ENCODE results near the gene TMEM167B. TPM values are rescaled to one million over a fixed set of nuclear protein-coding genes. Genes with fewer than 3 reads are reported as not detected.
"Not testable (repeated sequence)": the region's sequence is repeated elsewhere in the genome, so short reads cannot be mapped to it uniquely, and the experiment has no call there.

TMEM167B gene
- total and polyA plus RNA-seq, 5 donors from 2014 or later = 29.3 to 69.7 (median 37.2) TPM

DNA sequence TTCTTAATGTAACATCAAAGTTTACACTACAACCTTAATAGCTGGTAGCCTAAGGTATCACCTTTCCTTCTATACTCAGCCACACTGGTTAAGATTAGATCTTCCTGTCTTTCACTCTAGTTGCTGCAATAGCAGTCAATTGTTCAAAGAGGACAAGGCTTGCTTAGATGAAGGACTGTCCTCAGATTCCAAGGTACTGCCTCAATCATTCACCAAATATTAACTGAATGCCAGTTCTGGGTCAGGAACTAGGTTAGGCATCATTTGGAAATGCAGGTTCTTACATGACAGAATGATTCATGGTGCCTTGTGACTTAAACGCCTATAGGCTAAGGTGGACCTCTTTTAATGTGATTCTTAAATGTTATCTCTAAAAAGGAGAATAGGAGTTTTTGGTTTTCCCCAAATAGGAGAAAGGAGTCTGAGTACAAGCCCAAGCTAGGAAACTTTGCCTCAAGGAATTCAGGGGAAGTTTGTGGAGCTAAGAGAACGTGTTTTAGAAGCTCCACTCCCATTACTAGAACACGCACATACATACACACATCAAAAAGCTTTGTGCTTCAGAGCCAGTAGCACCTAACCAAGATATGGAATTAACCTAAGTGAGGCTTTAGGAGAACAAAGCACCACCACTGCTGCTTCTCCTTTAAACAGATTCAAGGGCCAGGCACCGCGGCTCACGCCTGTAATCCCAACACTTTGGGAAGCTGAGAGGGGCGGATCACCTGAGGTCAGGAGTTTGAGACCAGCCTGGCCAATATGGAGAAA lies 40.2 kb upstream of the TMEM167B start:
- no peak overlapping the region for H3K27ac Mint-ChIP-seq
- peaks cover 8% of the 10 kb centered on the region for H3K27me3 Mint-ChIP-seq
- Histone ChIP-seq H3K36me3 (ENCODE audit: control insufficient read depth, insufficient read depth, low read length) (no peaks in the 10 kb centered on the region), H3K4me3 (ENCODE audit: low read depth, low read length) (no peak overlapping the region), H3K27me3 (ENCODE audit: control insufficient read depth, insufficient read depth, low read length) (no peaks in the 10 kb centered on the region), H3K9me3 (ENCODE audit: control insufficient read depth in 2 of 2, low read length in 2 of 2) (no peaks in the 10 kb centered on the region), H3K4me1 (ENCODE audit: control insufficient read depth, insufficient read depth, low read length, poor library complexity, severe bottlenecking) (no peaks in the 10 kb centered on the region), H3K27ac (ENCODE audit: insufficient read depth, low read length, poor library complexity, severe bottlenecking) (no peak overlapping the region)
- peaks cover 0 to 7% (median 0%) of the 10 kb centered on the region in 7 donors for H3K9me3 Mint-ChIP-seq
- ATAC-seq (ENCODE audit: low read depth in 2 of 2) = no peak
- H3K4me3 Mint-ChIP-seq = no peak overlapping the region
- H3K4me1 Mint-ChIP-seq = no peaks in the 10 kb centered on the region
- H3K36me3 Mint-ChIP-seq = no peaks in the 10 kb centered on the region
- DNase-seq = no peak

DNA sequence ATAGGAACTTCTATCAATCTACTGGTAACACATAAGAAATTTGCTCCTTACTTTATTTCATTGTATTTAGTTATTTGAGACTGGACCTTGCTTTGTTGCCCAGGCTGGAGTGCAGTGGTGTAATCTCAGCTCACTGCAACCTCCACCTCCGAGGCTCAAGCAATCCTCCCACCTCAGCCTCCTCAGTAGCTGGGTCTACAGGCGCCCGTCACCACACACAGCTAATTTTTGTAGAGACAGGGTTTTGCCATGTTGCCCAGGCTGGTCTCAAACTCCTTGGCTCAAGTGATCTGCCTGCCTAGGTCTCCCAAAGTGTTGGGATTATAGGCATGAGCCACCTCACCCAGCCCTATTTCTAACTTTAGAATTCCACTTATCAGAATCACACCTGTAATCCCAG lies 38.4 kb upstream of the TMEM167B start:
- not testable (repeated sequence) for H3K4me1 Mint-ChIP-seq; H3K36me3 ChIP-seq (ENCODE audit: control insufficient read depth, insufficient read depth, low read length); H3K27ac Mint-ChIP-seq; H3K27me3 Mint-ChIP-seq; ATAC-seq (ENCODE audit: low read depth in 2 of 2); H3K27me3 ChIP-seq (ENCODE audit: control insufficient read depth, insufficient read depth, low read length); DNase-seq; H3K9me3 ChIP-seq (ENCODE audit: control insufficient read depth in 2 of 2, low read length in 2 of 2); H3K27ac ChIP-seq (ENCODE audit: insufficient read depth, low read length, poor library complexity, severe bottlenecking); H3K4me1 ChIP-seq (ENCODE audit: control insufficient read depth, insufficient read depth, low read length, poor library complexity, severe bottlenecking); H3K9me3 Mint-ChIP-seq; H3K4me3 ChIP-seq (ENCODE audit: low read depth, low read length); H3K36me3 Mint-ChIP-seq
- peak overlapping the region in 1 of 4 donors; percentile 81 for H3K4me3 Mint-ChIP-seq

DNA sequence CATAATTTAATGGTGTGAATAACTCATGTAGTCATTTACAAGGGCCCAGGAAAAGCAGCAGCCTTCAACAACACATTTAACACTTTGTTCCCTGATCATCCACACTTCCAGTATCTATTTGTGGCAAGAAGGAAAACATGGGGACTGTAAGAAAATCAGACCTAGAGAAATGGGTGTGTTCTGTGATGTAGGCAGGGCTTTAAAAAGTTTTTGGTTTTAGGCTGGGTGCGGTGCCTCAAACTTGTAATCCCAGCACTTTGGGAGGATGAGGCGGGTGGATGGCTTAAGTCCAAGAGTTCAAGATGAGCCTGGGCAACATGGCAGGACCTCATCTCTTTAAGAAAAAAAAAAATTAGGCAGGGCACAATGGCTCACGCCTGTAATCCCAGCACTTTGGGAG lies 34.5 kb upstream of the TMEM167B start:
- Mint-ChIP-seq H3K4me3 (no peak overlapping the region), H3K9me3 (peaks cover 0 to 4% (median 0%) of the 10 kb centered on the region in 7 donors), H3K4me1 (no peaks in the 10 kb centered on the region), H3K27ac (no peak overlapping the region), H3K36me3 (no peaks in the 10 kb centered on the region), H3K27me3 (no peaks in the 10 kb centered on the region)
- no peaks in the 10 kb centered on the region for H3K4me1 ChIP-seq (ENCODE audit: control insufficient read depth, insufficient read depth, low read length, poor library complexity, severe bottlenecking)
- H3K27me3 ChIP-seq (ENCODE audit: control insufficient read depth, insufficient read depth, low read length) = no peaks in the 10 kb centered on the region
- no peak overlapping the region for H3K4me3 ChIP-seq (ENCODE audit: low read depth, low read length)
- no peaks in the 10 kb centered on the region for H3K9me3 ChIP-seq (ENCODE audit: control insufficient read depth in 2 of 2, low read length in 2 of 2)
- ATAC-seq (ENCODE audit: low read depth in 2 of 2) (no peak), DNase-seq (no peak)
- H3K27ac ChIP-seq (ENCODE audit: insufficient read depth, low read length, poor library complexity, severe bottlenecking) = no peak overlapping the region
- H3K36me3 ChIP-seq (ENCODE audit: control insufficient read depth, insufficient read depth, low read length) = no peaks in the 10 kb centered on the region

DNA sequence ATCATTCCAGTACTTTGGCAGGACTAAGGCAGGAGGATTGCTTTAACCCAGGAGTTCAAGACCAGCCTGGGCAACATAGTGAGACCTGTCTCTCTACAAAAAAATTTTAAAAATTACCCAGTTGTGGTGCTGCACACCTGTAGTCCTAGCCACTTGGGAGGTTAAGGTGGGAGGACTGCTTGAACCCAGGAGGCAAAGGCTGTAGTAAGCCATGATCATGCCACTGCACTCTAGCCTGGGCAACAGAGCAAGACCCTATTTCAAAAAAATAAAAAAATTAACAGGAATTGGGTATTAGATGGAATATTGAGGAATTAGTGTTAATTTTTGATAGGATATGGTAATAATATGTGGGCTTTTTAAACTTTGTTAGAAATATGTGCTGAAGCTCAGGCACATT lies 31.5 kb upstream of the TMEM167B start:
- ATAC-seq (ENCODE audit: low read depth in 2 of 2) (no peak), DNase-seq (no peak)
- no peaks in the 10 kb centered on the region for H3K27me3 ChIP-seq (ENCODE audit: control insufficient read depth, insufficient read depth, low read length)
- H3K36me3 ChIP-seq (ENCODE audit: control insufficient read depth, insufficient read depth, low read length) = peaks cover 10% of the 10 kb centered on the region
- H3K4me3 ChIP-seq (ENCODE audit: low read depth, low read length) = no peak overlapping the region
- H3K27ac ChIP-seq (ENCODE audit: insufficient read depth, low read length, poor library complexity, severe bottlenecking) = no peak overlapping the region
- no peak overlapping the region for H3K4me3 Mint-ChIP-seq
- H3K36me3 Mint-ChIP-seq = peaks cover under 1% of the 10 kb centered on the region
- H3K4me1 Mint-ChIP-seq = no peaks in the 10 kb centered on the region
- no peaks in the 10 kb centered on the region for H3K27me3 Mint-ChIP-seq
- H3K27ac Mint-ChIP-seq = no peak overlapping the region
- no peaks in the 10 kb centered on the region for H3K4me1 ChIP-seq (ENCODE audit: control insufficient read depth, insufficient read depth, low read length, poor library complexity, severe bottlenecking)
- no peaks in the 10 kb centered on the region for H3K9me3 ChIP-seq (ENCODE audit: control insufficient read depth in 2 of 2, low read length in 2 of 2)
- H3K9me3 Mint-ChIP-seq = peaks cover 0 to 1% (median 0%) of the 10 kb centered on the region in 7 donors

DNA sequence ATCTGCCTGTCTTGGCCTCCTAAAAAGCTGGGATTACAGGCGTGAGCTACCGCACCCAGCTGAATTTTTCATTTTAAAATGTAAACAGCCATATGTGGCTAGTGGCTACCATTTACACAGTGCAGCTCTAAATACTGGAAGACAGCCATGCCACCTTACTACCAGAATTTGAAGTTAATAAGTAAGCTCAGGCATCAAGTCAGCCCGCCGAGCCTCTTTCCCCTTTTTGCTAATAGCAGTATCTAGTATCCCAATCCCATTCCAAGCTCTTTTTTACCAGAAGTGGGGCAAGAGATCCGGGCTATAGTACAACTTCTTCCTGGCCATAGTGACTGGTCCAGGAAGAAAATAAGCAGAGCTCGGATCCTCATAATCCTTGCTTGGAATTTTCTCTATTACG lies 29.9 kb upstream of the TMEM167B start:
- no peak overlapping the region for H3K27ac Mint-ChIP-seq
- no peak overlapping the region for H3K4me3 ChIP-seq (ENCODE audit: low read depth, low read length)
- H3K27me3 ChIP-seq (ENCODE audit: control insufficient read depth, insufficient read depth, low read length) = no peaks in the 10 kb centered on the region
- H3K9me3 ChIP-seq (ENCODE audit: control insufficient read depth in 2 of 2, low read length in 2 of 2) = no peaks in the 10 kb centered on the region
- H3K9me3 Mint-ChIP-seq = peaks cover 0 to 1% (median 0%) of the 10 kb centered on the region in 7 donors
- no peaks in the 10 kb centered on the region for H3K27me3 Mint-ChIP-seq
- ATAC-seq (ENCODE audit: low read depth in 2 of 2) = no peak
- H3K36me3 ChIP-seq (ENCODE audit: control insufficient read depth, insufficient read depth, low read length) = peaks cover 20% of the 10 kb centered on the region
- H3K4me1 ChIP-seq (ENCODE audit: control insufficient read depth, insufficient read depth, low read length, poor library complexity, severe bottlenecking) = no peaks in the 10 kb centered on the region
- peaks cover 11% of the 10 kb centered on the region for H3K36me3 Mint-ChIP-seq
- H3K4me1 Mint-ChIP-seq = no peaks in the 10 kb centered on the region
- H3K4me3 Mint-ChIP-seq = no peak overlapping the region
- DNase-seq = no peak
- H3K27ac ChIP-seq (ENCODE audit: insufficient read depth, low read length, poor library complexity, severe bottlenecking) = no peak overlapping the region

DNA sequence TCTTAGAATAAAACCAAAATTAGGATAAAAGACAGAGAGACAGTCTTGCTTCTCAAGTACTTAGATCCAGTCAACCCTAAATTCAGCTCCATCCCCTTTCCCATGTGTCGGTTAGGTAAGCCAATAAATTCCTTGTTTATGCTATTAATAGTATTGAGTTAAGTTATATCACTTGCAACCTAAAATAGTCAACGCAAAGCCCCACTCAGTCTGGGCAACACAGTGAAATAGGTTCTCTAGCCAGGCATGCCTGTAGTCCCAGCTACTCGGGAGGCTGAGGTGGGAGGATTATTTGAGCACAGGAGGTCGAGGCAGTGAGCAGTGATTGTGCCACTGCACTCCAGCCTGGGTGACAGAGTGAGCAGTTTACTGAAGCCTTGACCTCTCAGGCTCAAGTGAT lies 29.4 kb upstream of the TMEM167B start:
- ATAC-seq (ENCODE audit: low read depth in 2 of 2) (no peak), DNase-seq (no peak)
- no peaks in the 10 kb centered on the region for H3K4me1 ChIP-seq (ENCODE audit: control insufficient read depth, insufficient read depth, low read length, poor library complexity, severe bottlenecking)
- H3K27ac Mint-ChIP-seq = no peak overlapping the region
- H3K36me3 Mint-ChIP-seq = peaks cover 11% of the 10 kb centered on the region
- H3K27ac ChIP-seq (ENCODE audit: insufficient read depth, low read length, poor library complexity, severe bottlenecking) = no peak overlapping the region
- H3K4me1 Mint-ChIP-seq = no peaks in the 10 kb centered on the region
- no peaks in the 10 kb centered on the region for H3K27me3 ChIP-seq (ENCODE audit: control insufficient read depth, insufficient read depth, low read length)
- H3K4me3 ChIP-seq (ENCODE audit: low read depth, low read length) = no peak overlapping the region
- no peaks in the 10 kb centered on the region for H3K9me3 ChIP-seq (ENCODE audit: control insufficient read depth in 2 of 2, low read length in 2 of 2)
- no peak overlapping the region for H3K4me3 Mint-ChIP-seq
- H3K27me3 Mint-ChIP-seq = no peaks in the 10 kb centered on the region
- H3K36me3 ChIP-seq (ENCODE audit: control insufficient read depth, insufficient read depth, low read length) = peaks cover 21% of the 10 kb centered on the region
- H3K9me3 Mint-ChIP-seq = peaks cover 0 to 1% (median 0%) of the 10 kb centered on the region in 7 donors

DNA sequence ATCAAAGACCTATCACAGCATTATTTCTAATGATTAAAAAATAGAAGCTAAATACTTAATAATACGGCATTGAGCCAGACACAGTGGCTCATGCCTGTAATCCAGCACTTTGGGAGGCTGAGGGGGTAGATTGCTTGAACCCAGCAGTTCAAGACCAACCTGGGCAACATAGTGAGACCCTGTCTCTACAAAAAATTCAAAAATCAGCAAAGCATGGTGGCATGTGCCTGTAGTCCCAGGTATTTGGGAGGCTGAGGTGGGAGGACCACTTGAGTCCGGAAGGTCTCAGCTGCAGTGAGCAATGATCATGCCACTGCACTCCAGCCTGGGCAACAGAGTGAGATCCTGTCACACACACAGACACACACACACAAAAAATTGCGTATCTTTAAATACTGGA lies 25.4 kb upstream of the TMEM167B start:
- H3K36me3 ChIP-seq (ENCODE audit: control insufficient read depth, insufficient read depth, low read length) = peaks cover 40% of the 10 kb centered on the region
- no peaks in the 10 kb centered on the region for H3K9me3 ChIP-seq (ENCODE audit: control insufficient read depth in 2 of 2, low read length in 2 of 2)
- peaks cover 14% of the 10 kb centered on the region for H3K36me3 Mint-ChIP-seq
- H3K4me1 ChIP-seq (ENCODE audit: control insufficient read depth, insufficient read depth, low read length, poor library complexity, severe bottlenecking) = no peaks in the 10 kb centered on the region
- ATAC-seq (ENCODE audit: low read depth in 2 of 2) (no peak), DNase-seq (no peak)
- no peak overlapping the region for H3K4me3 ChIP-seq (ENCODE audit: low read depth, low read length)
- peaks cover 0 to 7% (median 3%) of the 10 kb centered on the region in 4 donors for H3K4me1 Mint-ChIP-seq
- no peaks in the 10 kb centered on the region for H3K27me3 ChIP-seq (ENCODE audit: control insufficient read depth, insufficient read depth, low read length)
- no peaks in the 10 kb centered on the region for H3K9me3 Mint-ChIP-seq
- no peak overlapping the region for H3K27ac Mint-ChIP-seq
- H3K4me3 Mint-ChIP-seq = no peak overlapping the region
- H3K27me3 Mint-ChIP-seq = no peaks in the 10 kb centered on the region
- no peak overlapping the region for H3K27ac ChIP-seq (ENCODE audit: insufficient read depth, low read length, poor library complexity, severe bottlenecking)

DNA sequence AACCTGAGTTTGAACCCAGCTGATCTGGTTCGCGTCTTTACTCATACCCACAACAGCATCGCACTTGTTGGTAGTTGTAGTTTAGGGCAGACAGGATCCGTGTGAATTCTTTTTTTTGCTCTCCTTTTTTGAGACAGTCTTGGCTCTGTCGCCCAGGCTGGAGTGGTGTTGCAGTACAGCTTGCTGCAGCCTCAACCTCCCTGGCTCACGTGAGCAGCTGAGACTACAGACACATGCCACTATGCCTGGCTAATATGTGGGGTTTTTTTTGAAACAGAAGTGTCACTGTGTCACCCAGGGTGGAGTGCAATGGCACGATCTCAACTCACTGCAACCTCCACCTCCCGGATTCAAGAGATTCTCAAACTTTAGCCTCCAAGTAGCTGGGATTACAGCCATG lies 22.7 kb upstream of the TMEM167B start:
- Mint-ChIP-seq H3K9me3 (no peaks in the 10 kb centered on the region), H3K27ac (no peak overlapping the region), H3K36me3 (peaks cover 21% of the 10 kb centered on the region), H3K4me3 (no peak overlapping the region), H3K27me3 (no peaks in the 10 kb centered on the region), H3K4me1 (peaks cover 5 to 9% (median 7%) of the 10 kb centered on the region in 4 donors)
- DNase-seq = no peak
- Histone ChIP-seq H3K9me3 (ENCODE audit: control insufficient read depth in 2 of 2, low read length in 2 of 2) (no peaks in the 10 kb centered on the region), H3K27me3 (ENCODE audit: control insufficient read depth, insufficient read depth, low read length) (no peaks in the 10 kb centered on the region), H3K36me3 (ENCODE audit: control insufficient read depth, insufficient read depth, low read length) (peaks cover 37% of the 10 kb centered on the region), H3K4me1 (ENCODE audit: control insufficient read depth, insufficient read depth, low read length, poor library complexity, severe bottlenecking) (no peaks in the 10 kb centered on the region), H3K4me3 (ENCODE audit: low read depth, low read length) (no peak overlapping the region), H3K27ac (ENCODE audit: insufficient read depth, low read length, poor library complexity, severe bottlenecking) (no peak overlapping the region)
- no peak for ATAC-seq (ENCODE audit: low read depth in 2 of 2)

Data from CD4-positive, CD25-positive, alpha-beta regulatory T cell (primary cell).